ENCODE measurements around the gene WDR45B.

- TF ChIP-seq POLR2A (IDR thresholded peaks at IDR 0.05) = peak; percentile 97
- no peak for TF ChIP-seq CTCF (IDR thresholded peaks at IDR 0.05)
Observed at GRCh38 chr17:82648165-82648668, at the start of gene WDR45B.
